Right atrium auricular region (tissue), 2 donors: Measurements from ENCODE around the gene GLRA1. TPM values are rescaled to one million over a fixed set of nuclear protein-coding genes. Genes with fewer than 3 reads are reported as not detected.

Experiments
- DNase-seq: peaks from one replicate; pipeline ENCODE4 v3.0.0-alpha.2; 2019; ENCODE audit warnings: low spot score
- H3K27ac ChIP-seq, 2 donors: fragments of 200-600 bp; sonication (generic); 1 replicate in 1 of 2; 2 replicates in 1 of 2; pipeline ENCODE4 v1.5.1; 2016 to 2019
- H3K27me3 ChIP-seq, 2 donors: fragments of 200-600 bp; sonication (generic); one replicate each; pipeline versions ENCODE4 v1.5.1 to v1.6.0; 2017 to 2019
- H3K36me3 ChIP-seq: fragments of 200-600 bp; sonication (generic); one replicate; pipeline ENCODE4 v1.5.1; 2016
- H3K4me1 ChIP-seq, 2 donors: fragments of 200-600 bp; sonication (generic); one replicate each; pipeline versions ENCODE4 v1.5.1 to v1.6.0; 2017 to 2019
- H3K4me3 ChIP-seq, 2 donors: fragments of 200-600 bp; sonication (generic); 1 replicate in 1 of 2; 2 replicates in 1 of 2; pipeline ENCODE4 v1.5.1; 2017 to 2019; ENCODE audit warnings: mild to moderate bottlenecking in 1 of 2, moderate library complexity in 1 of 2
- H3K9me3 ChIP-seq, 2 donors: fragments of 200-600 bp; sonication (generic); one replicate each; pipeline ENCODE4 v1.5.1; 2019
- CTCF ChIP-seq, 2 donors: fragments of 200-600 bp; sonication (generic); IDR thresholded peaks; one replicate each; pipeline ENCODE4 v1.5.1; 2019; ENCODE audit warnings: antibody characterized with exemption in 2 of 2
- total RNA-seq, 2 donors: library from RNA; depleted of rRNA; stranded (reverse); fragments of >200 nt; gene quantifications; one replicate each; pipeline ENCODE4 v1.1.0, GENCODE V29; 2016

Gene GLRA1
- total RNA-seq, 2 donors from 2014 or later = not detected

- H3K4me1 ChIP-seq = peaks cover 0 to 19% of the 10 kb centered on the region in 2 donors
- no peak overlapping the region for H3K4me3 ChIP-seq
- no peaks in the 10 kb centered on the region for H3K27me3 ChIP-seq
- H3K27ac ChIP-seq = peak overlapping the region in 1 of 2 donors; percentile 36
- DNase-seq = no peak
- peaks cover 45% of the 10 kb centered on the region for H3K36me3 ChIP-seq
- no peaks in the 10 kb centered on the region for H3K9me3 ChIP-seq
- no peak for TF ChIP-seq CTCF (IDR thresholded peaks at IDR 0.05)
Observed at GRCh38 chr5:151805414-151806223, 119.0 kb downstream of the GLRA1 start.

DNA sequence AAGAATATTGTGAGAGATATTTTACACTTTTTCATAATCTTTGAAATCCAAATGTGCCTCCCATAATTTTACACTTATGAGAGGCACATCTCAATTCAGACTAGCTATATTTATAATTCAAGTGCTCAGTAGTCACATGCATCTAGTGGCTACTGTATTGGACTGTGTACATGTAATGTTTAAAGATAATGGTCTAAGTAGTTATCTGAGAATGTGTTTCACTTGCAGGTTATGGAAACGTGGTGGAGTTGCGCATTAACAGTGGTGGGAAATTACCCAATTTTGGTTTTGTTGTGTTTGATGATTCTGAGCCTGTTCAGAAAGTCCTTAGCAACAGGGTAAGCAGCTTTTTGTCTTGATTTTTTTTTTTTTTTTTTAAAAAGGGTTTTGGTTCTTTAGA is 124.1 kb downstream of the GLRA1 start:
- H3K4me3 ChIP-seq = no peak overlapping the region
- no peak for DNase-seq
- no peaks in the 10 kb centered on the region for H3K4me1 ChIP-seq
- no peak for TF ChIP-seq CTCF (IDR thresholded peaks at IDR 0.05)
- no peak overlapping the region for H3K27ac ChIP-seq
- no peaks in the 10 kb centered on the region for H3K9me3 ChIP-seq
- no peaks in the 10 kb centered on the region for H3K27me3 ChIP-seq
- peaks cover 84% of the 10 kb centered on the region for H3K36me3 ChIP-seq

DNA sequence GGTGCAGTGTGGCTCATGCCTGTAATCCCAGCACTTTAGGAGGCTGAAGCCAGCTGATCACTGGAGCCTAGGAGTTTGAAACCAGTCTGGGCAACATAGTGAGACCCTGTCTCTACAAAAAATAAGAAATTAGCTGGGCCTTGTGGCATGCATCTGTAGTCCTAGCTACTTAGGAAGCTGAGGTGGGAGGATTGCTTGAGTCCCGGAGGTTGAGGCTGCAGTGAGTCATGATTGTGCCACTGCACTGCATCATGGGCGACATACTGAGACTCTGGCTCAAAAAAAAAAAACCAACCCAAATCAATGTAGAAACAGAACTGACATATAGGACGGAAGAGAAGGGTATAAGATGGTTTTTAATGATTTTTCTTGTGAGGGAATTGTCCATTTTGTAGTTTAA is 125.2 kb downstream of the GLRA1 start:
- Histone ChIP-seq H3K27ac (no peak overlapping the region), H3K36me3 (peaks cover 88% of the 10 kb centered on the region), H3K9me3 (no peaks in the 10 kb centered on the region), H3K4me3 (no peak overlapping the region), H3K27me3 (no peaks in the 10 kb centered on the region), H3K4me1 (no peaks in the 10 kb centered on the region)
- no peak for TF ChIP-seq CTCF (IDR thresholded peaks at IDR 0.05)
- DNase-seq = no peak

- TF ChIP-seq CTCF (IDR thresholded peaks at IDR 0.05) = no peak
- peaks cover 88% of the 10 kb centered on the region for H3K36me3 ChIP-seq
- H3K9me3 ChIP-seq = no peaks in the 10 kb centered on the region
- no peak for DNase-seq
- no peak overlapping the region for H3K27ac ChIP-seq
- H3K4me3 ChIP-seq = no peak overlapping the region
- no peaks in the 10 kb centered on the region for H3K27me3 ChIP-seq
- no peaks in the 10 kb centered on the region for H3K4me1 ChIP-seq
Observed at GRCh38 chr5:151798674-151799073, 126.0 kb downstream of the GLRA1 start.

DNA sequence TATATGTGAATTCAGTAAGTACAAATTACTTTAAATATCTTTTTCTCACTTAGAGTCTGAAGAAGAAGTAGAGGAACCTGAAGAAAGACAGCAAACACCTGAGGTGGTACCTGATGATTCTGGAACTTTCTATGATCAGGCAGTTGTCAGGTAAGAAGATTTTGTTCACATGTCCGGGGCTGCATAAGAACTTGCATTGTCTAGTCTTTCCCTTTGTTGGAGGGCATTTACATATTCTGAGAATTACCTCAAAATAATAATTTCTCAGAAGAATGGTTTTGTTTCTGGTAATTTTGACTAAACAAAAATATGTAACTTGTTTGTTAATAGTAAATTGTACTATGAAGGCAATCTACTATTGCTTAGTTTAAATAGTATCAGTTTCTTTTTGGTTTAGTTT is 129.2 kb downstream of the GLRA1 start:
- no peak for TF ChIP-seq CTCF (IDR thresholded peaks at IDR 0.05)
- DNase-seq = no peak
- peaks cover 88% of the 10 kb centered on the region for H3K36me3 ChIP-seq
- H3K4me3 ChIP-seq = no peak overlapping the region
- no peaks in the 10 kb centered on the region for H3K9me3 ChIP-seq
- no peaks in the 10 kb centered on the region for H3K27me3 ChIP-seq
- no peak overlapping the region for H3K27ac ChIP-seq
- no peaks in the 10 kb centered on the region for H3K4me1 ChIP-seq

GRCh38 chr5:151793358-151793757 is 131.3 kb downstream of the GLRA1 start:
- Histone ChIP-seq H3K4me3 (no peak overlapping the region), H3K27ac (no peak overlapping the region), H3K27me3 (no peaks in the 10 kb centered on the region), H3K9me3 (no peaks in the 10 kb centered on the region), H3K36me3 (peaks cover 79% of the 10 kb centered on the region), H3K4me1 (no peaks in the 10 kb centered on the region)
- DNase-seq = no peak
- no peak for TF ChIP-seq CTCF (IDR thresholded peaks at IDR 0.05)
